ENCODE measurements around the gene NEK6.

The NEK6 gene

DNA sequence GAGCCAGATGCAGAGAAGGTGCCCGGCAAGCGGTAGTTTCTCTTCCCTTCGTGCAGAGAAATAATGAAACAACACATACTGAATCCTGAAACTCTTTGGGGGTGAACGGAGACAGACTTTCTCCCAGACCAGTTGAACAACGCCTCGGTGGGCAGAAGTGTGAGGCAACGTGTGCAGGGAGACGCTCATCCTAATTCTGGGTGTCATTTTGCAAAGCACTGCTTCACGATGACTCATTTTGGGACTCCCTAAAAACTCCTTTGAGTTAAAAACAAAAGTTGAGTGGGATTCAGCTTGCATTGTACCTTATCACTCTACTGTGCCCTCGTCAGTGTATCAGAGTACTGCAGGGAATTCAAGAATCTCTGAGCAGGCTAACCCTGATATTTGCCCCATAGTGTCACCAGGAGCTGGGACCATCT lies 3.5 kb upstream of the NEK6 start:
- no peak for TF ChIP-seq TCF12 (IDR thresholded peaks at IDR 0.05; ENCODE audit: low read depth)
- TF ChIP-seq, protein P1, sequence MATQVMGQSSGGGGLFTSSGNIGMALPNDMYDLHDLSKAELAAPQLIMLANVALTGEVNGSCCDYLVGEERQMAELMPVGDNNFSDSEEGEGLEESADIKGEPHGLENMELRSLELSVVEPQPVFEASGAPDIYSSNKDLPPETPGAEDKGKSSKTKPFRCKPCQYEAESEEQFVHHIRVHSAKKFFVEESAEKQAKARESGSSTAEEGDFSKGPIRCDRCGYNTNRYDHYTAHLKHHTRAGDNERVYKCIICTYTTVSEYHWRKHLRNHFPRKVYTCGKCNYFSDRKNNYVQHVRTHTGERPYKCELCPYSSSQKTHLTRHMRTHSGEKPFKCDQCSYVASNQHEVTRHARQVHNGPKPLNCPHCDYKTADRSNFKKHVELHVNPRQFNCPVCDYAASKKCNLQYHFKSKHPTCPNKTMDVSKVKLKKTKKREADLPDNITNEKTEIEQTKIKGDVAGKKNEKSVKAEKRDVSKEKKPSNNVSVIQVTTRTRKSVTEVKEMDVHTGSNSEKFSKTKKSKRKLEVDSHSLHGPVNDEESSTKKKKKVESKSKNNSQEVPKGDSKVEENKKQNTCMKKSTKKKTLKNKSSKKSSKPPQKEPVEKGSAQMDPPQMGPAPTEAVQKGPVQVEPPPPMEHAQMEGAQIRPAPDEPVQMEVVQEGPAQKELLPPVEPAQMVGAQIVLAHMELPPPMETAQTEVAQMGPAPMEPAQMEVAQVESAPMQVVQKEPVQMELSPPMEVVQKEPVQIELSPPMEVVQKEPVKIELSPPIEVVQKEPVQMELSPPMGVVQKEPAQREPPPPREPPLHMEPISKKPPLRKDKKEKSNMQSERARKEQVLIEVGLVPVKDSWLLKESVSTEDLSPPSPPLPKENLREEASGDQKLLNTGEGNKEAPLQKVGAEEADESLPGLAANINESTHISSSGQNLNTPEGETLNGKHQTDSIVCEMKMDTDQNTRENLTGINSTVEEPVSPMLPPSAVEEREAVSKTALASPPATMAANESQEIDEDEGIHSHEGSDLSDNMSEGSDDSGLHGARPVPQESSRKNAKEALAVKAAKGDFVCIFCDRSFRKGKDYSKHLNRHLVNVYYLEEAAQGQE (IDR thresholded peaks at IDR 0.05; ENCODE audit: low read depth) = no peak
- TF ChIP-seq FOXM1 (IDR thresholded peaks at IDR 0.05; ENCODE audit: borderline replicate concordance, low read depth) = no peak
- TF ChIP-seq EGR1 (IDR thresholded peaks at IDR 0.05) = no peak
- TF ChIP-seq CREB1 (IDR thresholded peaks at IDR 0.05; ENCODE audit: low read depth) = no peak
- TF ChIP-seq YY1 (IDR thresholded peaks at IDR 0.05; ENCODE audit: low read depth) = no peak
- no peak for TF ChIP-seq ZBTB7A (IDR thresholded peaks at IDR 0.05; ENCODE audit: low read depth)

DNA sequence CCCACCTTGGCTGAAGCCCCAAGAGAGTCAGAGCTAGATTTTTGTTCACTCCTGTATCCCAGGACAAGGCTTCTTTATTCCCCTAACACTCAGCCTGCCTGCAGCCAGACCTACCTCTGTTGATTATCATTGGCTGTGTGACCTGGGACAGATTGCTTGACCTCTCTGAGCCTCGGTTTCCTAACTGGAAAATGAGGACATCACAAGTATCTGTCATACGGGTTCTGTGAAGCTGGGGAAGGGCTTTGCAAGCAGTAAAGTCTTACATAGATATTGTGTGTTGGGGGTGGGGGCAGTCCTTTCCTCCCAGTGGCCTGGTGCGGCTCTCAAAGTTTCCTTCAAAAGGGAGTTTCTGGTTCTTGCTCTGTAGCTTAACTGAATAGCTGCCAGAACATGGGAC lies 2.5 kb upstream of the NEK6 start:
- TF ChIP-seq, protein P2, sequence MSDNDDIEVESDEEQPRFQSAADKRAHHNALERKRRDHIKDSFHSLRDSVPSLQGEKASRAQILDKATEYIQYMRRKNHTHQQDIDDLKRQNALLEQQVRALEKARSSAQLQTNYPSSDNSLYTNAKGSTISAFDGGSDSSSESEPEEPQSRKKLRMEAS (IDR thresholded peaks at IDR 0.05) = no peak
- TF ChIP-seq CEBPB (IDR thresholded peaks at IDR 0.05) (no peak), RAD21 (IDR thresholded peaks at IDR 0.05; ENCODE audit: low read depth) (no peak), EP300 (IDR thresholded peaks at IDR 0.05; ENCODE audit: borderline replicate concordance) (no peak), TCF12 (IDR thresholded peaks at IDR 0.05; ENCODE audit: low read depth) (no peak)
- TF ChIP-seq, protein P3, sequence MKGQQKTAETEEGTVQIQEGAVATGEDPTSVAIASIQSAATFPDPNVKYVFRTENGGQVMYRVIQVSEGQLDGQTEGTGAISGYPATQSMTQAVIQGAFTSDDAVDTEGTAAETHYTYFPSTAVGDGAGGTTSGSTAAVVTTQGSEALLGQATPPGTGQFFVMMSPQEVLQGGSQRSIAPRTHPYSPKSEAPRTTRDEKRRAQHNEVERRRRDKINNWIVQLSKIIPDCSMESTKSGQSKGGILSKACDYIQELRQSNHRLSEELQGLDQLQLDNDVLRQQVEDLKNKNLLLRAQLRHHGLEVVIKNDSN (IDR thresholded peaks at IDR 0.05) = no peak

DNA sequence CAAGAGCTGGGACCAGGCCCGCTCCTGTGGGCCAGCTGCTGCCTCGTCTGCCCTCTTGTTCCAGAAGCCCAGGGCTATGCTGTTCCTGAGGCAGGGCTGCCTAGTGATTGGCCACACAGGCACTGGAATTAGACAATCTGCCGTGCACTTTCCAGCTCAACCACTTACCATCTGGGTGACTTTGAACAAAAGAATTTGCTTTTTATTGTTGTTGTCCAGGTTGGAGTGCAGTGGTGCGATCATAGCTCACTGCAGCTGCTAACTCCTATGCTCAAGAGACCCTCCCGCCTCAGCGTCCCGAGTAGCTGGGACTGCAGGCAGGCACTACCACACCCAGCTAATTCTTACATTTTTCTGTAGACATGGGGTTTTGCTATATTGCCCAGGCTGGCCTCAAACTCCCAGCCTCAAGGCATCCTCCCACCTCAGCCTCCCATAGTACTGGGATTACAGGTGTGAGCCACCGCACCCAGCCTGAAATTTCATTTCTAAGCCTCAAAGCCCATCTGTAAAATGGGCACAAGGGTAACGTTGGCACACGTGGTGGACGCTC lies 1.2 kb upstream of the NEK6 start:
- TF ChIP-seq EP300 (IDR thresholded peaks at IDR 0.05; ENCODE audit: borderline replicate concordance) (peak; percentile 95), TCF12 (IDR thresholded peaks at IDR 0.05; ENCODE audit: low read depth) (peak; percentile 95), TAF1 (IDR thresholded peaks at IDR 0.05; ENCODE audit: low read depth) (peak; percentile 26; the same call in 1 of the 2 replicates), NFIC (IDR thresholded peaks at IDR 0.05) (peak; percentile 86), FOXM1 (IDR thresholded peaks at IDR 0.05; ENCODE audit: borderline replicate concordance, low read depth) (peak; percentile 75; the same call in 1 of the 2 replicates), CEBPB (IDR thresholded peaks at IDR 0.05) (no peak; the same call in none of the 2 replicates), TEAD4 (IDR thresholded peaks at IDR 0.05) (peak; percentile 90), RAD21 (IDR thresholded peaks at IDR 0.05; ENCODE audit: low read depth) (peak; percentile 16; the same call in 1 of the 2 replicates), YY1 (IDR thresholded peaks at IDR 0.05; ENCODE audit: low read depth) (peak; percentile 48), ZBTB7A (IDR thresholded peaks at IDR 0.05; ENCODE audit: low read depth) (peak; percentile 54; the same call in 1 of the 2 replicates), EGR1 (IDR thresholded peaks at IDR 0.05) (no peak), CREB1 (IDR thresholded peaks at IDR 0.05; ENCODE audit: low read depth) (no peak)
- TF ChIP-seq, protein P3 (IDR thresholded peaks at IDR 0.05) = no peak; the same call in 1 of the 2 replicates
- TF ChIP-seq, protein P2 (IDR thresholded peaks at IDR 0.05) = peak; percentile 64
- TF ChIP-seq, protein P1 (IDR thresholded peaks at IDR 0.05; ENCODE audit: low read depth) = no peak

DNA sequence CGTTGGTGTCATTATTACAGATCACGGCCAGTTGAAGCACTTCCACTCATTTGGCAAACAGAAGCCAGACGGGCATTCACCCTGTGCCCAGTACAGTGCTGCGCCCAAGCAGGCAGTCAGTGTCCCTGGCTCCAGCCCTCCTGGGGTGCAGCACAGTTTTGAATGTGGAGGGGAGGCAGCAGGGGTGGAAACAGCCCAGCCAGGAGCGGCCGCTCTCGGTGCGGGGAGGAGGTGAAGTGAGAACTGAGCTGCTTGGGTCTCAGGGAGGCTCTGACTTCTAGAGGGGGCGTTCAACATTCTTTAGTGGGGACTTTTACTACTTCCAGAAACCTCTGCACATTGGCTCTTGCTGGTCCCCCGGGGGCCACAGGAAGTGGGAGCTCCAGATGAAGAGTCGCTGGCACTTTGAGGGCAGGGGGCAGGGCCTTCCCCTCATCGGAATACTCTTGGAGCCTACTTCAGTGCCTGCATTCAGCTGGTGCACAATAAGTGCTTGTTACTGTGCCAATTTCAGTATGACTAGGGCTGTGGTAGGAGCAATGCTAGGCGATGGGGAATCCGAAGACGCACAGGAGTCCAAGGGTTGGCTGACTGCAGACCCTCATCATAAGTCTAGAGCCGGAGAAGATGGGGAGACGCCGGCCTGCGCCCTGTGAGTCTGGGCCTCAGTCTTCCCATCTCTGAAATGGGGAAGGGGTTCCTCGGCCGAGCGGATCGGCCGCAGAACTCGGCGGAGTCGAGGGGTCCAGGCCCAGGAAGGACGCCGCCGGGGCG lies 492 bp upstream of the NEK6 start:
- TF ChIP-seq CREB1 (IDR thresholded peaks at IDR 0.05; ENCODE audit: low read depth) (no peak), FOXM1 (IDR thresholded peaks at IDR 0.05; ENCODE audit: borderline replicate concordance, low read depth) (no peak), TAF1 (IDR thresholded peaks at IDR 0.05; ENCODE audit: low read depth) (no peak), YY1 (IDR thresholded peaks at IDR 0.05; ENCODE audit: low read depth) (no peak), EP300 (IDR thresholded peaks at IDR 0.05; ENCODE audit: borderline replicate concordance) (no peak), EGR1 (IDR thresholded peaks at IDR 0.05) (no peak), NFIC (IDR thresholded peaks at IDR 0.05) (peak; percentile 20; the same call in 1 of the 2 replicates), RAD21 (IDR thresholded peaks at IDR 0.05; ENCODE audit: low read depth) (no peak), ZBTB7A (IDR thresholded peaks at IDR 0.05; ENCODE audit: low read depth) (peak; percentile 83), TCF12 (IDR thresholded peaks at IDR 0.05; ENCODE audit: low read depth) (no peak), TEAD4 (IDR thresholded peaks at IDR 0.05) (no peak), CEBPB (IDR thresholded peaks at IDR 0.05) (no peak)
- TF ChIP-seq, protein P1 (IDR thresholded peaks at IDR 0.05; ENCODE audit: low read depth) = no peak
- TF ChIP-seq, protein P3 (IDR thresholded peaks at IDR 0.05) = no peak; the same call in 1 of the 2 replicates
- TF ChIP-seq, protein P2 (IDR thresholded peaks at IDR 0.05) = 0 out of 2 replicates have a peak, but pooled peaks have one; percentile 34

Data from Ishikawa (cell line).